Activated naive CD8-positive, alpha-beta T cell (primary cell): Measurements from ENCODE around the gene PSD.
A peak's percentile ranks its signal among the peaks of the same experiment; 100 is the strongest.

ENCODE experiments used
- H3K27ac Mint-ChIP-seq: one replicate; pipeline ENCODE4 v1.8.0; 2021; ENCODE audit warnings: mixed read lengths
- H3K27me3 Mint-ChIP-seq: one replicate; pipeline ENCODE4 v1.8.0; 2021; ENCODE audit warnings: mixed read lengths
- H3K36me3 Mint-ChIP-seq: one replicate; pipeline ENCODE4 v1.8.0; 2021; ENCODE audit warnings: mixed read lengths
- H3K4me1 Mint-ChIP-seq: one replicate; pipeline ENCODE4 v1.8.0; 2021; ENCODE audit warnings: low read depth, mixed read lengths
- H3K4me3 Mint-ChIP-seq: one replicate; pipeline ENCODE4 v1.8.0; 2021; ENCODE audit warnings: mild to moderate bottlenecking, mixed read lengths
- H3K9me3 Mint-ChIP-seq: one replicate; pipeline ENCODE4 v1.8.0; 2021; ENCODE audit warnings: low read depth, mixed read lengths

Gene PSD

DNA sequence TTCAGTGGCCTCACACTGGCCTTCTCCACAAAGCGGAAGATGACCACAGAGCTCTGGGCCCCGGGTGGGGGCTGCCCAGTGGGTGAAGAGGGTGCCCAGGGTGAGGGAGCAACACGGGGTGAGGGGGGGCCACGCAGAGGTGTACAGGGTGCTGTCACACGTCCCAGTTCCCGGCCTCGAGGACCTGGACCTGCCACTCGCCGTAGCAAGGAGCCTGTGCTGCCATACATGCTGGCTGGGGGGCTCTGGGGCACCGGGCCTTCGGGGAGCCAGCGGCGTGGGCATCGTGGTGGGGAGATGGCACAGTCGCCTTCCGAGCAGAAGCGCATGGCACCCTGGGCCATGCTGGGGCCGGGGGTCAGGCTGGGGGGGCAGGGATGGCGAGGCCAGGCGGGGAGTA lies 1.9 kb downstream of the PSD start:
- H3K27me3 Mint-ChIP-seq = peaks cover 15% of the 10 kb centered on the region
- peaks cover 34% of the 10 kb centered on the region for H3K4me1 Mint-ChIP-seq
- H3K9me3 Mint-ChIP-seq = no peaks in the 10 kb centered on the region
- H3K27ac Mint-ChIP-seq = no peak overlapping the region
- H3K4me3 Mint-ChIP-seq = no peak overlapping the region
- no peaks in the 10 kb centered on the region for H3K36me3 Mint-ChIP-seq

DNA sequence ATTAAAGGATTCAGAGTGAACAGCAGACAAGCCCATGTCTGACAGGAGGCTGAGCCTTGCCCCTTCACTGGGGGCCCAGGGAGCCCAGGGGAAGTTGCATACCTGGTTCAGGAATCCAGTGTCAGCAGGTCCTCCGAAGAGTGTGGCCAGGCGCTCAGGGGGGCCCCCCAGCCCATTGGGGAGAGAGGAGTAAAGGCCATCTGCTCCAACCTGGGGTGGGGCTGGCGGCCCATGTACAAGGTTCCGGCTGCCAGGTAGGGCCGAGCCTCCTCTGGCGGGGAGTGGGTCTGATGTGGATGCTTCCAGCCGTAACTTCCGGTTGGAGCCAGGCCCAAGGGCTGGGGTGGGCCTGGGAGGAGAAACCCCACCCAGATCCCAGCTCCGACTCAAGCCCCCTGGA lies 2.3 kb downstream of the PSD start:
- Mint-ChIP-seq H3K36me3 (no peaks in the 10 kb centered on the region), H3K4me3 (no peak overlapping the region), H3K27me3 (peaks cover 15% of the 10 kb centered on the region), H3K9me3 (no peaks in the 10 kb centered on the region), H3K4me1 (peaks cover 35% of the 10 kb centered on the region), H3K27ac (no peak overlapping the region)

DNA sequence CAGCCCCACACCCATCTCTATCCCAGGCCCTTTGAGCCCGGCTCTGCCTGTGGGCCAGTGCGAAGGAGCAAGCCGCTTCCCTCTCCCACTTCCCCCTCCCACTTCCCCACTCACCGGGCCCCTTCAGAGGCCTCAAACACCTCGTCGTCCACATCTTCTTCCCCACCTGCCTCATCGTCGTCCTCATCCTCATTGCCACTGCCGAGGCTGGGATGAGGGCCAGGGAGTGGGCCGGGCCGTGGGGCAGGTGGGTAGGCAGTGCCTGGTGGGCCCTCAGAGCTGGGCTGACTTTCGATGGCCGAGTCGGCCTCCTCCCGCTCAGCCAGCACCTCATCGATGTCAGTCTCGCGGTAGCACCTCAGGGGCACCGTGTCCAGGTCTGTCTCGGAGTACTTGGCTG lies 3.8 kb downstream of the PSD start:
- no peak overlapping the region for H3K27ac Mint-ChIP-seq
- peaks cover 31% of the 10 kb centered on the region for H3K4me1 Mint-ChIP-seq
- H3K27me3 Mint-ChIP-seq = peaks cover 15% of the 10 kb centered on the region
- no peaks in the 10 kb centered on the region for H3K36me3 Mint-ChIP-seq
- H3K4me3 Mint-ChIP-seq = no peak overlapping the region
- no peaks in the 10 kb centered on the region for H3K9me3 Mint-ChIP-seq

DNA sequence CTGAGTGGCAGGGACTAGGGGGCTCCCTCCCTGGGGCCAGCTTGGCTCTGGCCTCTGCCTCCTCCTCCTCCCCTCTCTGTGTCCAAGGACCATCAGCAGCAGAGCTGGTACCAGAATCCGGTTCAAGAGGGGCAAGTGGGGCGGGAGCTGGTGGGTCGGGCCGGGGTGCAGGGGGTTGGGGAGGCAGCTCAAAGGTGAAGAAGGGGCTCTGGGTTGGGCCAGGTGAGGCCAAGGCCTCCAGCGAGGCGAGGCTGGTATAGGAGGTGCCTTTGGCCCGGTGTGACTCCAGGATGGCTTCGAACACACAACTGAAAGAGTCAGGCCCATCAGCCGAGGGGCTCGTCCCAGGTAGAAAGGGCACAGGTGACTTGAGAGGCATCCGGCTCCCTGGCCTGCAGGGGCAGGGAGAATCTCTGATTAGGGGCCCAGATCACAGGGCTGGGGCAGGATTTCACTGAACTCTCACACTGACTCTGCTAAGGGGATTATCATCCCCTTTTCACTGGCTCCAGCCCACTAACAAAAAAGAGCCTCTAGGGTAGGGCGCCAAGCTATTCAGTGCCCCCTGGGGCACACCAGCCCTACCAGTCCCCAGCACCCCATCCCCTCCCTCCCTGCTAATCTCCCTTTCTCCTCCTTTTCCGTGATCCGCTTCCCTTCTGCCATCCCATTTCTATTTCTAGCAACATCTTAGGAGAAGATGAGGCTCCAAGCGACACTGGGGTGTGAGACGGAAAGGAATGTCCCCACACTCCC lies 4.6 kb downstream of the PSD start:
- peaks cover 29% of the 10 kb centered on the region for H3K4me1 Mint-ChIP-seq
- no peak overlapping the region for H3K4me3 Mint-ChIP-seq
- no peak overlapping the region for H3K27ac Mint-ChIP-seq
- peaks cover 15% of the 10 kb centered on the region for H3K27me3 Mint-ChIP-seq
- no peaks in the 10 kb centered on the region for H3K36me3 Mint-ChIP-seq
- no peaks in the 10 kb centered on the region for H3K9me3 Mint-ChIP-seq

DNA sequence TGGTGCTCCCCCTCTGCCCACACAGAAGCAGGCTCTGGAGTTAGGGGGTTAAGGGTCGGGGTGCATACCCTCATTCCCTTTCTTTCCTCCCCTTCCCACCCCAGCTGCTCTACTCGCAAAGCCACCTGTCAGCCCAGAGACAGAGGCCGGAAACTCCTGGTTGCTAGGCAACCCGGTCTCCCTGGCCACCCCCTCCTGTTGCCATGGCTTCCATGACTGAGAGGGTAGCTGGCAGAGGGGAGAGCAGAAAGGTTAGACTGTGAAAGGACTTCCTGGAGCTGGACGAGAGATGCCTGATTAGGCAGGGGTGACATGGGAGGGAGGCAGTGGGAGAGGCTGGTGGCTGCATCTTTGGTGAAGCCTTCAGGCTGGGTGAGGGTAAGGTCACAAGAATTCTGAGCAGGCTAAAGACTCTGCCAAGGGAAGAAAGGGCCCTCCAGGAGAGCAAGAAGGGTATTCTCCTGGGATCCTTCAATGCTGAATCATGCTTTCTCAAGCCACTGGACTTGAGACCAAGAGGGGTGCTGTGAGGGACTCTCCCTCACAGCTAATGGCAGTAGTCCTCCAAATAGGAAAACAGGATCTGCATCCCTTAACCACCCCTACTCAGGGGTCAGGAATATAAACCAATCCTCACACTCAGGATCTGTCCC lies 5.4 kb downstream of the PSD start:
- no peaks in the 10 kb centered on the region for H3K36me3 Mint-ChIP-seq
- peak overlapping the region; percentile 46 for H3K27ac Mint-ChIP-seq
- H3K4me1 Mint-ChIP-seq = peaks cover 30% of the 10 kb centered on the region
- no peak overlapping the region for H3K4me3 Mint-ChIP-seq
- peaks cover 13% of the 10 kb centered on the region for H3K27me3 Mint-ChIP-seq
- no peaks in the 10 kb centered on the region for H3K9me3 Mint-ChIP-seq

DNA sequence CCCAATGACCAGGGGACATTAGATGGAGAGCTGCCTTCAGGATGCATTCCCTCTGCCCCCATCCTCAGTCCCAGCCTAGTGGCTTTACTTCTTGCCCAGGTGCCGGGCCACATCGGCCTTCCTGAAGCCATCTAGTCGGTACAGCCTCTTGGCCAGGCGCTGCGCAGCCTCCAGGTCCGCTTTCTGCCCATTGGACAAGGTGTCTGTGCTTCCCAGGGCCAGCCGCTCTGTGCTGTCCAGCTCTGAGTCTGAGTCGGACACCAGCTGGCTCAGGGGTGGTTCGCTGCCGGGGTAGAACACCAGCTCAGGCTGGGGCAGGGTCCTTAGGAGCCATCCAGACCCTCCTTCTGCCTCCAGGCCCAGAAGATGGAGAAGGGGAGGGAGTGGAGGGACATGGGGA lies 6.3 kb downstream of the PSD start:
- H3K27ac Mint-ChIP-seq = no peak overlapping the region
- H3K36me3 Mint-ChIP-seq = no peaks in the 10 kb centered on the region
- no peak overlapping the region for H3K4me3 Mint-ChIP-seq
- H3K9me3 Mint-ChIP-seq = no peaks in the 10 kb centered on the region
- H3K4me1 Mint-ChIP-seq = peaks cover 32% of the 10 kb centered on the region
- peaks cover 7% of the 10 kb centered on the region for H3K27me3 Mint-ChIP-seq

DNA sequence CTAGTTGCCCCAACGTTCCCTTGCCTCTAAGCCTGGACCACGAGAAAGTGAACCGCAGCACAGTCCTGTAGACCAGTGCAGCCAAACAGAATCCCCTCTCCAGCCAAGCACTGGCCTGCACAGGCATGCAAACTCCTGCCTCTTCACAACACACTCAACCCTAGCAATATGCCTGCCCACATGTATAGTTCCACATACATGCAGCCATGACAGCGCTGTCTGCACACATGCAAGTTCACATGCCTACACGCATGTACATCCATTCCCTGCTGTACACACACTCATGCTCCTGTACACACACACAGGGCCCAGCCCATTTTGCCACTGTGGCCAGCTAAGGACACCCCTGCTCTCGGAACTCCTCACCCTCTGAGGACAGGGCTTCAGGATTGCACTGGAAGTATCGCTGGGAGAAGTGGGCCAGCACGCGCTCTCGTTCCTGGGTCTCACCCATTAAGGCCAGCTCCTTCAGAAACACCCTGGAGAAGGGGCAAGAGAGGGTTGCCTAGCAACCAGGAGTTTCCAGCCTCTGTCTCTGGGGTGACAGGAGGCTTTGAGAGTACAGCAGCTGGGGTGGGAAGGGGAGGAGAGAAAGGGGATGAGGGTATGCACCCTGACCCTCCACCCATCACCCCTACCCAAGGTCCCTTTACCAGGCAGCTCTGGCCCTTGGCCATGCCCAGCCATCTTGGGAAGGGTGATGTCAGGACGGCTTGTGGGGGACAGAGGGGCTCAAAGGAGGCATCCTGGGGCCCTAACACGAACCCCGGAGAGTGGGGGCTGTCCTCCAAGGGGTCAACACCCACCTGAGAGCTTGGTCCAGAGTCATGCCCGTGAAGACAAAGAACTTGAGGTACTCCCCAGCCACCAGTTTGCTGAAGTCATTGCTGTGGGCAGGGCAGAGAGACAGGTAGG lies 7.0 kb downstream of the PSD start:
- no peaks in the 10 kb centered on the region for H3K36me3 Mint-ChIP-seq
- H3K27ac Mint-ChIP-seq = peak overlapping the region; percentile 5
- peaks cover 3% of the 10 kb centered on the region for H3K27me3 Mint-ChIP-seq
- H3K4me1 Mint-ChIP-seq = peaks cover 34% of the 10 kb centered on the region
- H3K9me3 Mint-ChIP-seq = no peaks in the 10 kb centered on the region
- H3K4me3 Mint-ChIP-seq = peak overlapping the region; percentile 86

DNA sequence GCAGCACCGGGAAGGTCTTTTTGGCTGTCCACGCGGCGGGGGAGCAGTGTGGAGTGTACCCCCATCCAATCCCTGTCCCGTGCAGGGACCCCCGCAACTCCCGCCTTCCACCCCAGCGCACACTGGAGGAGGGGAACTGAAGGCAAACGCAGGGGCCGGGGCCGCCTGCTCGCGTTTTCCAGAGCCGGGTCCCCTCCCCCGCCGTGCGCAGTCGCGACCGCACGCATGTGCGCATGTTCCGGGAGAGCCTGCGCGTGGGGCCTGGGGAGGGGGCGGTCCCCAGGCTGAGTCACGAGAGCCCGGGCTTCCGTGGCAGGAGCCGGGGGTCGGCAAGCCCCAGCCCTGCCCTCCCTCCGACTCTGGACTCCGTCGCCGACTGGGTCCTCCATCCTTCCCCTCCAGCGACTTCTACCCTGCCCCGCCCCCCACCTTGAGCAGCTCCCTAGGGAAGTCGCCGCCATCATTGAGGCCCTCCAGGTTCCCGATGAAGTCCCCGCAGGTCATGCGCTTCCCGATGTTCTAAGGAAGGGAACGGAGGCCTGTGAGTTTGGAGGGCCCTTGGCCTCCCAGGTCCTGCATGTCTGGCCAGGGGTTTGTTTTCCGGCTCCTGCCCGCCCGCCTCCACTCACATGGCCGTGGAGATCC lies 8.0 kb downstream of the PSD start:
- Mint-ChIP-seq H3K4me1 (peaks cover 38% of the 10 kb centered on the region), H3K27ac (no peak overlapping the region), H3K36me3 (no peaks in the 10 kb centered on the region), H3K9me3 (no peaks in the 10 kb centered on the region), H3K4me3 (peak overlapping the region; percentile 89), H3K27me3 (no peaks in the 10 kb centered on the region)

DNA sequence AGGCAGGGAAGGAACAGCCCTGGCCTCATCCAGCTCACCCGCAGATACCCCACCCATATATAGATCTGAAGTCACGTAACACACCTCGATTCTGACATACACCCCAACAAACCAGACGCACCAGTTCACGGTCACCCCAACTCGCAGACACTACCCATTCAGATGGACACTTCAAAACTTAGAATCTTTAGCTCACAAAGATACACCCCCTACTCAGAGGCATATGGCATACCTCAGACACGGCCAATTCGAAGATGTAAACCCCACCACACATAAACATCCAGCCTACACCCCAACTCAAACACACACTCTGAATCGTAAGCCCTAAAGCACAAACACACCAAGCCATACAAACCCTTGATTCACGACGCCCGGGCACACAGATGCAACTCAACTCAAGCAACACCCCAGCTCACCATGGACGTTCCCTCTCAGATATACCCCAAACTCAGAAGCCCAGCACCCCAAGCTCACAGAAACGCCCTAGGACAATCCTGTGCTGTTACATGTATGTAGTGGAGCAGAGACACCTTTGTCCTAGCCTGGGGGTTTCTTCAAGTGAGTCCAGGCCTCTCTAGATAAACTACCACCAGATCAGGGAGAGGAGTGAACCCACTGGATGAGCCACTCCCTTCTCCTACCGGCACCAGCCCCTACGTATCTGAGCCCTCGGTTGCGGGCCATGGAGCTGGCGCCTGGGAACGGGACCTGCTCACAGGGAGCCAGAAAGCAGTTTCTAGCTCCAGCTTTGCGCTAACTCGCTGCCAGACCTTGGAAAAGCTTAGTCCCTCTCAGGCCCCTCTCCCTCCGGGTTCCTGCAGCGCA lies 8.8 kb downstream of the PSD start:
- Mint-ChIP-seq H3K4me1 (peaks cover 39% of the 10 kb centered on the region), H3K9me3 (no peaks in the 10 kb centered on the region), H3K4me3 (peak overlapping the region; percentile 89), H3K27me3 (no peaks in the 10 kb centered on the region), H3K36me3 (no peaks in the 10 kb centered on the region), H3K27ac (peak overlapping the region; percentile 77)

DNA sequence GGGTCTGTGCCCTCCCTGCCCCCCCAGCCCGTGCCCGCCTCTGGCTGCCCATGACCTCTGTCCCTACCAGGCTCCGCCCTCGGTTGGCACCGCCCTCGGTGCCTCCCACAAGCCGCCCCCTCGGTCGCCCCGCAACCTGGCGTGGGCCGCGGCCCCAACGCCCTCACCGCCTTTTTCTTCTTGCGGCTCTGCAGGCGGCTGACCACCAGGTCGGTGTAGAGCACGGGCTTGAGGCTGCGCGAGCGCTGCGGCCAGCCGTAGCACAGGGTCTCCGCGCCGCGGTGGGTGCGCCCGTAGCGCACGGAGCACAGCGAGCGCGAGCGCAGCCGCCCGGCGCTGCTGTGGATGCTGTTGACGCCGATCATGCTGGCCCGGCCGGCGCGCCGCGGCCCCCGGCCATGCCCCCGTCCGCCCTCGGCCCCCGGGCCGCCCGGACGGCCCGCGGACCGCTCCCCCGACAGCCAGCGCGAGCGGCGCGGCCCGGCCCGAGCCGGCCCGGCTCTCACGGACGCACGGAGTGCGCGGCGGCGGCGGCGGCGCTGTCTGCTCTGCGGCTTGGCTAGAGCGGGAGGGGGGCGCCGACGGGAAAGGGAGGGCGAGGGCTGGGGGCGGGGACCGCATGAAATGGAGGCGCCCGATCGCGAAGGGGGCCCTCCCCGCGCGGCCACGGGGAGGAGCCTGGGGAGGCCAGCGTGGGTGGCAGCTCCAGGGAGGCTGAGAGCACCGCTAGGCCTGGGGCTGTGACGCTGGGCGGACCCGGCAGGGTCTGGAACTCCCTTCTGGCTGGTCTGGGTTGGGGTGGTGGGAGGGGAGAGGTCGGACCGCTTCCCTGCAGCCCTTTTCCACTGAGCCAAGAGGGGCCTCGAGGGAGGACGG lies 9.6 kb downstream of the PSD start:
- Mint-ChIP-seq H3K9me3 (no peaks in the 10 kb centered on the region), H3K27me3 (no peaks in the 10 kb centered on the region), H3K4me1 (peaks cover 39% of the 10 kb centered on the region), H3K36me3 (no peaks in the 10 kb centered on the region), H3K27ac (no peak overlapping the region), H3K4me3 (peak overlapping the region; percentile 89)

DNA sequence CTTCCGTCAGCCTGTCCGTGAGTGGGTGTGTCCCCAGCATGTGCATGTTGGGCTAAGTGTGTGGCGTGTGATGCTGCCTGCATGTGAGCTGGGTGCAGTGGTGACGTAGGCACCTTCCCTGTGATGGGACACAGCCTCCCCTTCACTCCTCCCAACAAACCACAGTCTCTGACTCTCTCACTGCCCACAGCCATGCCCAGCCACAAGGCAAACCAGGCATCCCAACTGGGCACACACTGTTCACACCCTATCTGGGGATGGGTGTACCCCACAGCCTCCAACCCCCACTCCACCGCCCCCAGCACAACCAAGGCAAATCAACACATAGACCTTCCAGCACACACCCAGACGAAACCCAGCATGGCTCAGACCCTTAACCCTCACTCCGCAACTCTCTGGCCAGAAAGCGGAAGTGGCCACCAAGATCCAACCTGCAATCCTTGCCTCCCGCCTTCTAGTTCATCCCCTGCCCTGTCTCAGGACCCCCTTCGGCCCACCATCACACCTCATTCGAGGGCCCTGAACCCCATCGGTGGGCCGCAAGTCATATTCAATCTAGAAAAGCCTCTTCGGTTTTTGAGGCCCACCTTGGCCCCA lies 10.4 kb downstream of the PSD start:
- Mint-ChIP-seq H3K27me3 (no peaks in the 10 kb centered on the region), H3K9me3 (no peaks in the 10 kb centered on the region), H3K27ac (peak overlapping the region; percentile 88), H3K36me3 (no peaks in the 10 kb centered on the region), H3K4me1 (peaks cover 37% of the 10 kb centered on the region), H3K4me3 (peak overlapping the region; percentile 86)

DNA sequence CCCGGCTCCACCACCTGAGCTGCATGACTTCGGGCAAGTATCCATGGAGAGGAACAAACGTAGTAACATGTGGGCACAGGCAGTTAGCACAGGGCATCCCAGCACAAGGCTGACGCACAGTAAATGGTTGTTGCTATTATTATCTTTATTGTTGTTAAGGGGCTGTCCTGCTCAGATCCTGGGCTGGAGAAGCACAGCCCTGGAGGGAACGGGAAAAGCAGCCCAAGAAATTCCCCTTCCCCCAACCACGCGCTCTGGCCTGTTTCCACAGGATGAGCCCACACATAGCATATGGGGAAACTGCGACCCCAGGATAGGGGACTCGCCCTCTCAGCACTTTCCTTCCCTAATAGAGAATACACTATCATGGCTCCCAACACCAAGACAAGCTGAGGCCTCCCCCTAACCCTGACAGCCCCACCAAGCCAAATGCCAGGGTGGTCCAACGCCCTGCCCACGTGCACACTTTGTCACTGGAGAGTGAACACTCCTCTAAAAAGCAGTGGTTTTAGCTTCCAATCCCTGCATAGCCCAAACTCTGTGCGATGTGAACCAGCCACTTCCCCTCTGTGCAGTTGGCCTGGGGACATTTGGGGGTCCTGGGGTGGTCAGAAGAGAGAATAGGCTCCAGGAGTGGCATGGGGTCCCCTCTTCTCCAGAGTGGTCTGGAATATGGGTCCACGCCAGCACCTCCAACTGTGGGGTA lies 11.0 kb downstream of the PSD start:
- H3K27ac Mint-ChIP-seq = peak overlapping the region; percentile 88
- peaks cover 31% of the 10 kb centered on the region for H3K4me1 Mint-ChIP-seq
- peak overlapping the region; percentile 30 for H3K4me3 Mint-ChIP-seq
- H3K36me3 Mint-ChIP-seq = no peaks in the 10 kb centered on the region
- no peaks in the 10 kb centered on the region for H3K27me3 Mint-ChIP-seq
- no peaks in the 10 kb centered on the region for H3K9me3 Mint-ChIP-seq

DNA sequence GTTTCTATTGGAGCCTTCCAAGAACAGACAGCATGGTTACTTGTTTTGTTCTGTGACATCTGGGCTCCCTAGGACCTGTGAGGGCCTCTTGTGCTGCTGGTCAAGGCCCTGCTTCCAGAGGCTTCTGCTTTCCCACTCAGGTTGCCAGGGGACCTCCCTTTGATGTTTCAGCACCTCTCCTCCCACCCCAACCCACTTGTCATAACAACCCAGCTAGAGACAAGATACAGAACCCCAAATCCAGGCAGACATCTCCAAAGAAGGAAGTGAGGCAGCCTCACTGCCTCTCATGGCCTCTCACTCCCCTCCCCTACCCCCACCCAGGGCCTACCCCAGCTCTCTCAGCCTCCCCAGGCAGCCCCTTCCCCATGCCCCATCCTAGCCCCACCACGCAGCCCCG lies 11.8 kb downstream of the PSD start:
- Mint-ChIP-seq H3K9me3 (no peaks in the 10 kb centered on the region), H3K4me3 (no peak overlapping the region), H3K36me3 (no peaks in the 10 kb centered on the region), H3K27ac (no peak overlapping the region), H3K27me3 (no peaks in the 10 kb centered on the region), H3K4me1 (peaks cover 30% of the 10 kb centered on the region)
